Measurements from ENCODE around the gene BCL2L1.
A peak's percentile ranks its signal among the peaks of the same experiment; 100 is the strongest.

Gene BCL2L1

DNA sequence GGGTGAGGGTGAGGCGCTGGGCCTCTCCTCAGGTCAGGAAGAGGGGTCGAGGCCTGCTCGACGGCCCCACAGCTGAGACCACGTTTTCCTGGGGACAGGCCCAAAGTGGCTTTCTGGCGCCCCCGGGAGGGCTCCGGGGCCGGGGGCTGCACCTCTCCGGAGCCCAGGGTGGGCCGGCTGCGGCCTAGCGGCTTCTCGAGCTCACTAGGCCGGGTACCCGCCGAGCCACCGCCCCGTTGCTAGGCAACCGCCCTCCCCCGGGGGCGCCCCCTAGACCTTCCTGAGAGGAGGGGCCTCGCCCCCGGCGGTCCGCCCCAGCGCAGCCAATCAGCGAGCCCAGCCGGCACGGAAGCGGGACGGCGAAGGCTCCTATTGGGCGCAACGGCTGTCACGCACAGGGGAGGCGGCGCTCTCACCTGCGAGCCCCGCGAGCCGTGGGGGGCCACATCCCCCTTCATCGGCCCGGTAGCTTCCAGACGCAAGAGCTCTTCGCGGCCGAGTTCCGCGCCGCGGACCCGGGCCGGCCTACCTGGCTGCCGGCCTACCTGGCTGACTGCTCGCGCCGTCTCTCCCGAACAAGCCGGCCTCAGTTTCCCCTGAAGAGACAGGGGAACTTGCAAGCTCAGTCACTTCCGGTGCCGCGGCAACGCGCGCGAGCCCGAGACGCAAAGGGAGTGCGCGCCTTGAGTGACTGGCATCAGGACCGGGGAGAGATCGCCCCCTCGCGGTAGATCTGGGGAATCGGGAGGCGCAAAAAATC is 831 bp upstream of the BCL2L1 start:
- peak; percentile 98 for DNase-seq (ENCODE audit: low read depth)

DNA sequence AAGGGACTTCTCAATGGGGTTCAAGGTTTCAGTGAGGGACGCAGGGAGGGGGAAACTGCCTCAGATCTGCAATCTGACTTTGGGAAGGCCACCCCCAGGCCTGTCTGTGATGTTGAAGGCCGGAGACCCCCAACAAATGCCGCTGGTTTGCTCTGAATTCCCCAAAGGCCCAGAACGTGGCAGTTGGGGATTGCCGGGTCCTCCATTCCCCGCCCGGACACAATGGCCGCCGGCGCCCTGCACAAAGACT is 326 bp upstream of the BCL2L1 start:
- no peak for DNase-seq (ENCODE audit: low read depth)

DNA sequence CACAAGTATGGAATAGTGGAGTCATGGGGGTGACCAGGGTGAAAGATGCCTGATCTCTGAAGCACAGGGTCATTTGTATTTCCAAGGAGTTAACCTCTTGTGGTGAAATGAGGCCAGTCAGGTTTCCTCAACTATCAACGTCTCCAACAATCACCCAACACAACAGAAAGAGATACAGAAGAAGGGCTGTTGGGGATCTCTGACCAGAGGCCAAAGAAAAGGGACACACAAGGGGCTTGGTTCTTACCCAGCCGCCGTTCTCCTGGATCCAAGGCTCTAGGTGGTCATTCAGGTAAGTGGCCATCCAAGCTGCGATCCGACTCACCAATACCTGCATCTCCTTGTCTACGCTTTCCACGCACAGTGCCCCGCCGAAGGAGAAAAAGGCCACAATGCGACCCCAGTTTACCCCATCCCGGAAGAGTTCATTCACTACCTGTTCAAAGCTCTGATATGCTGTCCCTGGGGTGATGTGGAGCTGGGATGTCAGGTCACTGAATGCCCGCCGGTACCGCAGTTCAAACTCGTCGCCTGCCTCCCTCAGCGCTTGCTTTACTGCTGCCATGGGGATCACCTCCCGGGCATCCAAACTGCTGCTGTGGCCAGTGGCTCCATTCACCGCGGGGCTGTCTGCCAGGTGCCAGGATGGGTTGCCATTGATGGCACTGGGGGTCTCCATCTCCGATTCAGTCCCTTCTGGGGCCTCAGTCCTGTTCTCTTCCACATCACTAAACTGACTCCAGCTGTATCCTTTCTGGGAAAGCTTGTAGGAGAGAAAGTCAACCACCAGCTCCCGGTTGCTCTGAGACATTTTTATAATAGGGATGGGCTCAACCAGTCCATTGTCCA is 1.0 kb downstream of the BCL2L1 start:
- DNase-seq (ENCODE audit: low read depth) = no peak

DNA sequence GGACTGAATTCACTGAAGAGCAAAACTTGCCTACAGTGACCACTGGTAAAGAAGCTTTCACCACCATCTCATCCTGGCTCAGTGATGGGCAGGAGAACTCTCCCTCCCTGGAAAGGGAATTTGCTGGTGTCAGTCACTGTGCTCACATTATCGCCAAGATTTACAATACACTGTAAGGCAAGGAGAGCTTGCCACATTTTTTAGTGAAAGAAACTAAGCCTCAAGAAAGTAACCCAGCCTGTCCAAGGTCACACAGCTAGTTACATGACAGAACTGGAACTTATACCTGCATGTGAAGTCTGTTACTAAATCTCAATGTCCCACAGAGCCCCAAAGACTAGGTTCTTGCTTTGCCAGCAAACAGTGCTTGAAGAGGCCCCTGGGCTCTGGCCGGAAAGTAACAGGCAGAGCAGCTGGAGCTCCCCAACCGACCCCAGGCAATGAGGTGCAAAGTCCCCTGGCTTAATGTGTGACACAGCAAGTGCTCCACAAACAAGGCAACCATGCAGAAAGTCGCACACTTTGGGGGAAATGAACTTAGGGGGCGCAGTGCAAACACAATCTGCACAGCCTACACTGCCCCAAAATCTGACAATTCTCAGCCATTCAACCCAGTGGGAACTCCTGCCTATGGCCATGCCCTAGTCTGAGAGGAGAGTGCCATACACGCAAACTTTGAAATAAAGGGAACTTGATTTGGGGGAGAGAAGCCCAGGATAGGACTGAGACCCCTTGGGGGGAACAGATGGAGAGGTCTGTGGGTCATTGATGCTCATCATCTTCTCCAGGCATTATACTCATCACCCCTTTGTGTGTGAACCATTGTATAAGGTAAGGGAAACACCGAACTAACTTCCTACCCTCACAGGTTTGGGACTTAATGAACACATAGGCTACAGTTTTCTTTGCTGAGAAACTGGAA is 1.9 kb downstream of the BCL2L1 start:
- no peak for DNase-seq (ENCODE audit: low read depth)

DNA sequence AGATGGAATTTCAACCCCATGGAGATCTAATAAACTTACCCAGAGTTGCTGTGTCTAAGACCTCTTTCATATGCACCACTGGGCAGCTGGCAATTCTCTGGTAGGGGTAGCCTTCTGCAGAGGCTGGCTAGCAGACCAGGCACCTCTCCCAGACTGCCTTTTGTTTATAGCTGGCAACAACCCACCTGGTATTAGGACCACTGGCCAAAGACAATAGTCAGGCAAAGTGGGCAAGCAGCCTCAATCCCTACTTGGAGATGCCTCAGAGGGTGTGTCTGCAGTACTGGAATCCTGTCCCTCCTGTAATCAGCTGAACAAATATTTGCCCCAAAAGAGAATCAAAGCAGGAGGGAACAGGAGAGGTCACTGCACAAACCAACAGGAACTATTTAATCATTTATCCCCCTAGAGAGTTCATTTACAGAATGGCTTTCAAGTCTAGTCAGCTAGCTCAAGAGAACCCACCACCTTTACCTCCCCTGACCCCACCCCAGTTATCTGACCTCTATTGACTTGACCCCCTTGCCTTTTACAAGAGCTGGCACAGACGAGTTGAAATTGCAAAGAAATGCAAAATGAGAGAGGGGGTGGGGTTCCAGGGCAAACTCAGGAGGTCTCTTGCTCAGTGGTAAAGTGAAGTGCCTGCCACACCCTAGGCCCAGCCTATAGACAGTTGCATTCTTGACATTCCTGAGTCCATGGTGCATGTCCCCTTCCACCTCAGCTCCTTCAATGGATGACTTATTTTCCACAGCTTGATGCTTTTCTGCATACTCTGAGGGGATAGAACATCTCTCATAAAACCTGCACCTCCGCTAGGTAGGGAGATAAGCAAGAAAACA is 2.8 kb downstream of the BCL2L1 start:
- no peak for DNase-seq (ENCODE audit: low read depth)

DNA sequence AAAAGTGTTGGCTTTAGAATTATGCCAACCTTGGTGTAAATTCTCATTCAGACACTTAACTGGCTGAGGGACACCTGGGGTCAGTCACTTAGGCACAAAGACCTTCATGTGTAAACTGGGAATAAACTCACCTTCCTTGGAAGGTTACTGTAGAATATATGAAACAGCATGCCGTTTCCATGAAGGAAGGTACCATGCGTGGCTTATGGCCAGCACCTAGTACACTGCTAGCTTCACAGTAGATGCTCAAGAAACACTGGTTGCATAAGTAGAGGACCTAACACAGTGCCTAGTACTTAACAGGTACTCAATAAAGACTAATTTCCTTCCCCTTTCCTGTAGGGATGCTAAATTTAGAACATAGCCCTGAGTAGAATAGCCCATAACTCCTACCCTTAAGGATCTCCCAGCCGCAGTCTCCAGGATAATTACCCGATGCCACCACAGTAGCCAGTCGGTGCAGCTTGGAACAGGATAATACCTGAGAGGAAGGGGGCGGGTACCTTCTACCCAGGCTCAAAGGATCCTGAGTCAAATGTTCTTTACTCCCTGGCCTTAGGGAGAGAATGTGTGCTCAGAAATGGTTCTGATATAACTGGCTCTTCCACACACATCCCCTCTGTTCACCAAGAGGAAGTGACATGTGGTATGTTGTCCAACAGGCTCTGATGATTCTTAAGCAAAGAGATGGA is 3.6 kb downstream of the BCL2L1 start:
- no peak for DNase-seq (ENCODE audit: low read depth)

DNA sequence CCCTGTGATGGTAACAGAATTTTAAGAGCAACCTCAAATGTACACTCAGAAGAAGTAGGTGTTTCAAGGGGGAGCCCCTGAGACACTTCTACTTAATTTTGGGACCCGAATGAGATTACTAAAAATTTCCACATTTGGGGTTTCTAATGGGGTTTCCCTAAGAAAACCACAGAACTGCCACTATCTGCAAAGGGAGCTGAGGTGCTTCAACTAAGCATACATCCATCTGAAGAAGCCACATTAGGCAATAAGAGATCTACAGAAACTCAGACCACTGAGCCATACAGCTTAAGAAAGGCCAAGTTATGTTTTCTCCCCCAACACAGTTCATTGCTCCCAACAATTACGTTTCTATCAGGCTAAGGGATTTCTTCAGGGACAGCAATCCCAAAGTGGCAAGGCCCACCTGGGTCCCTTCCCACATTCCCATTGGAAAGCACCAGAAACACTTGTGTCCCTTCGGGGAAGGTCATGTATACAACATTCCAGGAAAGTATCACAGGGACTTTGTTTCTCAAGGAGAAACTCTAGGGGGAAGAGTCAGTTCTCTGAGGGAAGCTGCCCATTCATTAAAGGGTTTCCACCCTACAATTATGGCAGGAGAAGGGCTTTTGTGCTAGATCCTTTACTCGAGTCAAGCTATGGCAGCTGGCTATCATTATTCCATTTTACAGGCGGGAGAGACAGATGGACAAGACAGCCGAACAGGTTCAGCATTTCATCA is 5.0 kb downstream of the BCL2L1 start:
- no peak for DNase-seq (ENCODE audit: low read depth)

DNA sequence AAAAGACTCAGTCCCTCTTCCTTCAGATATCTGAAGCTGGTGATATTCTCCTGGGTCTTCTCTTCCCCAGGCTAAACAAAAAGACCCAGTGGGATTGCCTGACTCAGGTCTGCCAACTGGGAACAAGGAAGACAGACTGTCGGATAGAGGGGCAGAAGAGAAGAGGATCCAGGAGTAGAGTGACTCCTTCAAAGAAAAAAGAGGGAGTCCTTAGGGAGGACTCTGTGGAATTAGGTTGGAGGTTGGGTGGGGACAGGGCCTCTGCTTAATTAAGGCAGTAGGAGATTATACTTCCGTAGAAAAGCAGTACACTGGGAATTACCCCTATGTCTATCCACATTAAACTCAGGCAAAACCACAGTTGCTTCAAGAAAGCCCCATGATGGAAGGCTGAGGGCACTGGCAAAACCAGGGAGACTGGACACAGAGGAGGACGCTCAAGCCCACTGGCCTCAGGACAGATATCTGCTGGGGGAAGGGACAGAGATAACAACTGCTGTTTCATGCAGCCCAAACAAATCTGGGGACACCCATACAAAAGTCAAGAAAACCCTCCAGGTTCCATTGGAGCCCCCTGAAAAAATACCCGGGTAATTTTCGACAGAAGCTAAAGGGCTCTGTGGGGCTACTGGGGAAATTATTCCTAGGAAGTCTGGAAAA is 5.7 kb downstream of the BCL2L1 start:
- no peak for DNase-seq (ENCODE audit: low read depth)

DNA sequence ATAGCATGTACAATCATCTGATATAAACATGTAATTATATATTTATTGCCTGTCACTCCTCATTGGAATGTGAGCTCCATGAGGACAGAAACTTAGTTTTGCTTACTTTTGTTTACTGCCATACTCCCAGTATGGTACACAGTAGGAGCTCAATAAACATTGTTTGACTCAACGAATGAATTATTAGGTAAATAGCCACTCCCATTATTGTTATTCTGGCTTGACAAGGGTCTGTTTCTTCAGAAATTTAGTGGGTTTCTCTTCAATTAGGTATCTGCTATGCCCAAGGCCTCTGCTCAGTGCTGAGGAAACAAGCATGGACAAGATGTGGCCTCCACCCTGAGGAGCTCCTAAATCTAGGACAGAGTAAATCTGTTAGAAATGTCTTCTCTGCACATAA is 6.3 kb downstream of the BCL2L1 start:
- no peak for DNase-seq (ENCODE audit: low read depth)

DNA sequence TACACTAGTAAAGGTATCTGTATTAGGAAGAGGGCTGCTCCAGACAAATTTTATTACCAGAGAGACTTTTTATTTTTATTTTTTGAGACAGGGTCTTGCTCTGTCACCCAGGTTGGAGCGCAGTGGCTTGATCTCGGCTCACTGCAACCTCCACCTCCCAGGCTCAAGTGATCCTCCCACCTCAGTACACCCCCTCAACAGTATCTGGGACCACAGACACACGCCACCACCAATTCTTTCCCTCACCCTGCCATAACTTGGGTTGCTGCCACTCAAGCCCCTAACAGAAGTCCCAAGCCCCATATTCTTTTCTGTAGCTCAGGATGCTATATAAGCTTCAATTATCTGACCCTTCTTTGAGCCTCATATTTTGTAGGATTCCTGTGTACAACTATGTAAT is 6.9 kb downstream of the BCL2L1 start:
- DNase-seq (ENCODE audit: low read depth) = no peak

DNA sequence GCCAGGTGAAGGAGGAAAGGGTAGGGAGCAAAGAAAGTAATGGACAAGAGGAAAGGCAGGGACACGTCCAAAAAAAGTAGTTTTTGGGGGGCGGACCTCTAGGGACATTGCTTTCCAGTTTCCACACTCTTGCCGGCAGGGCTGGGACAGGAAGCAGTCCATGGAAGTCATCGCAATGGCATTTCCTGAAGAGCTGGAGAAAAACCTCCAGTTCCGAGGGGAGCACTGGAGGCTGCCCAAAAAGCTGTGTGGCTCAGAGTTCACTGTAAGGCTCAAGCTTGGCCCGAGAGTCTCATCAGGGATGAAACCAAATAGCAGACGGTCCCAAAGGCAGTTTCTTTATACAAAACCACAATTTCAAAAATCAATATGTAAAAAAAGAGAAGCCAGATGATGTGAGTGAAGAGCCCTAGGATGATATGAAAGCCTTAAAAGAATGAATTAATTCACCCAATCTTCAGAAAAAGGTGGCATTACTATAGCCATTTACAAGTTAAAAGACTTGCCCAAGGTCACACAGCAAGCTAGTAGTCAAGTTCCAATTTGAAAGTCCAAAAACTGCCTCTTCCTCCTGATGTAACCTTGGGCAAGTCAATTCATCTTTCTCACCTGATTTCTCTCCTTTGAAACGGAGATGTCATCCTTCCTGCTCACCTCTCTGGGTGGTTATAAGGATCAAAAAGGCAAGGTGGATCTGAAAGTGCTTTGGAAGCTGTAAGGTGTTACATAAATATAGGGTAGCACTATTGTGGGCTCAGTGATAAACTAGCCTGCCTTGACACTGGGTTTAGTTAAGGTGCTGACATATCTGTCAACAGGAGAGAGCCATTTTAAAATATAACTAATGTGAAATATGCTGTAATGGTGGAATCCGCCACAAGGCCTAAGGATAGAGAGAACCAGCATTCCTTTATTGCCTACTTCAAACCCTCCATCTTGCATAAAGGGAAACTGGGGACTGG is 9.1 kb downstream of the BCL2L1 start:
- peak; percentile 94 for DNase-seq (ENCODE audit: low read depth)

DNA sequence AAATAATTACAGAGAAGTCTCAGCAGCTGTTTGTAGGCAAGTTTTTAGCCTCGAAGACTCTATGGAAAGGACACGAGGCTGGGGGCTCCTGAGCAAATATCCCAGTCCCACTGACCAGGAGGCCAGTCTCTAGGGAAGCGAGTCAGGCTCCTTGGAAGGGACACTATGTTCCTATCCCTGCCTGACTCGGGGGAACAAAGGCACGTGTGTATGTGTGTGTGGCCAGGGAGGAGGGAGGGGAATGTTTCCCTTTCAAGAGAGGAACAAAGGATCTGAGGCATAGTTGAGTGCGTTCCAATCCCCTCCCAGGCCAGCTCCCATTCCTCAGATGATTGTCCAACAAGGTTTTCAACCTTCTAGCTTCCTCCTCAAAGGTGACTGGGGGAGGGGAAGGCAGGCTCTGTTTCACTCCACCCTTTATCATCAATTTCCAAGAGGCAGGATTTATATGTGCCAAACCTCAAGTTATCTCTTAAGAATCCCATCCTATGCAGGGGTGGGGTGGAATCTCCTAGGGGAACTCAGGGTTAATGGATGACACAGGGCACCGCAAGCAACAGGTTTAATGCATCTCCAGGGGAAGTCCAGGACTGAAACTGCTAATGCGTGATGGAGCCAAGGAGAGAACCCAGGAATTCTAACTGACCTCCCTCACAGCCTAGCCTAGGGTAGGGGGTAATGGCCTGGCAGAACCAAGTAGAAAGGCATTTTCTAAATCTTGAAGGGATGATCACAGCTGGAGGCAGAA is 9.9 kb downstream of the BCL2L1 start:
- peak; percentile 92 for DNase-seq (ENCODE audit: low read depth)

DNA sequence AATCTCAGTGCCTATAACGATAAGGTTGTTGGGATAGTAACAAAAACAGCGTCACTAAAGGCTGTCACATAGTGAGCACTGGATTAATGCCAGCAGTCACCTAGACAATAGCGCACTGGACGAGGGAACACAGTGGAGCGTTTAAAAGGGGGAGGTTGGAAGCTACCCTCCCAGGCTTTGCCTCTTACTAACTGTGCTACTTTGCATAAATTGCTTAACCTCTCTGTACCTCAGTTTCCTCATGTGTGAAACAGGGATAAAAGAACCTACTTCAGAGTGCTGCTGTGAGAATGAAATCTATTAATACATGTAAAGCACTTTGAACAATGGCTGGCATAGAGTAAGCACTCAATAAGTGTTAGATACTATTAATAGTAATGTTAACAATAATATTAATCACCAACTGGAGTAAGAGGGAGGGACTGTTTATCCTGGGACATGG is 10.5 kb downstream of the BCL2L1 start:
- DNase-seq (ENCODE audit: low read depth) = no peak

DNA sequence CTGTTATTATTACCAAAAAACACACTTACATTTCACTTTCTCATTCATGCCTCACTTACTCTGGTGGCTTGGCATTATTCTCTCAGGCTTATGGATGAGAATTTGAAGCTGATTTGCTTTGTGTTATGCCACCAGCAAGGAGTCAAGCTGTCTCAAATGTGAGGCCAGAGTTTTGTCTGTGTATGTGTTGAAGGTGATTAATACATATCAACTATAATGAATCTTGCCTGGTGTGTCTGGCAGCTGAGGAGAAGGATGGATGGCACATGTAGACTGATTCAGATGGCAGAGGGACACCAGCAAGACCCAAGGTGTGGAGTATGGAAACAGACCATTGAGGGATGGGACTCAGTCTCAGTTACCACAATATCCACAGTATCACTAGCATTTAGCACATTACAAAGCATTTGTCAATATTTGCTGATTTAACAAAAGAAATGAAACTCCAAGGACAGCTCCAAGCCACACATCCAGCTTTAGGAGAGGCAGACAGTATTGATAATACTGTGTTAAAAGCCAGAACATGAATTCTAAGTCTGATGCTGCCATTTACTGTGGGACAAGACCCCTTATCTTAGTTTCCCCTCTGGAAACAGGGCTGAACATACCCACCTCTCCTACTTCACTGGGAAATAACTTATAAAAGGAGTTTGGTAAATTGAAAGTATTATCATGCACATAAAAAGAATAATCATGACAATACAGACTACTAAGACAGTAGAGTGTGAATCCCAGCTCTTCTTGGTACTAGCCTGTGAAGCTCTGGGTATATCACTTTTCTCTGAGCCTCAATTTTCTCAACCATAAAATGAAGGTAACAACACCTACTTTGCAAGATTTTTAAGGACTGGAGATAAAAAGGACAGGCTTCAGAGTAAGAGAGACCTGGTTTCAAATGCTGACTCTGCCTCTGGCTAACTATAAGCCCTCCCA is 11.2 kb downstream of the BCL2L1 start:
- no peak for DNase-seq (ENCODE audit: low read depth)

DNA sequence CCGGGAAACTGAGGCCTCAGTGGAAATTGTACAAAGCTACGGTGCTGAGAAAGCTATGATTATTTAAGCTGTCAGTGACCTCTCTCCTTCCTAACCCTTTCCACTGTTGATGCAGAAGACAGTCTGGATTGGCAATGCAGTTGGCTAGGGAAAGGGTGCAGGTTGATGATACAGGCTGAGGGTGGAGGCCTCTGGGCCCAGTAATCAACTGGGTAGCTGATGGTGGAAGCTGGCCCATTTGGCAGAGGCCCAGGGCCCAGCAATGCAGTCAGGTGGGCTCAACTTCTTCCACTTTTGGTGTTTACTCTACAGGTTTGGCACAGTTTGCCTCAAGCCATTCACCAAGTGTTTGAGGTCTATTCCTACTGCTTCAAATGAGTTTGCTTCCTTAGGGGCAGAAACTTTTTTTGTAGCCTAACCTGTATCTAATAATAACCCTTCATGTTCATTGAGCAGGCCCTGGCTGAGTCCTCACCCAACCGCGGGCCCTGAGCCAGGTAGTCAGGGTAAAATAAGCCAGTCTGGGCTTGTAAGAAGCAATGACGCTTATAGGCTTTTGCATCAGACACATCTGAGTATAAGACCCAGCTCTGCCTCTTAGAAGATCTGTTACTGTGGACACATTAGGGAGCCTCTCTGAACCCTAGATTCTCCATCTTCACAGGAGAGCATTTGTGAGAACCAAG is 12.1 kb downstream of the BCL2L1 start:
- DNase-seq (ENCODE audit: low read depth) = no peak

DNA sequence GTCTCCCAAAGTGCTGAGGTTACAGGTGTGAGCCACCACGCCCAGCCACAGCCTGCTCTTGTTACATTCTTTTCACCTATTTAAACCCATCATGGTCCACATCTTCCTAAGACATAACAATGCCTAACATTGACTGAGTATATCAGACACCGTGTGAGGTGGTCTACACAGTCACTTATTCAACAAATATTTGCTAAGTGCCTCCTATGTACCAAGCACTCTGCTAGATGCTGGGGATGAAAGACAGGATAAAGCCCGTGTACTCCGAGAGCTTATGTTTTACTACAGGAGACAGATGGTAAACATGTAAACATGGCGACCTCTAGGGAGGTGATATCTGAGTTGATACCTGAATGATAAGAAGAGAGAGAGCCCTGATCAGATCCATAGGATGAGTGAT is 12.7 kb downstream of the BCL2L1 start:
- DNase-seq (ENCODE audit: low read depth) = no peak
